ENCODE results near the gene IL2RA.

IL2RA gene

GRCh38 chr10:6080417-6080973 is 18.3 kb upstream of the IL2RA start:
- H3K4me1 ChIP-seq (ENCODE audit: control insufficient read depth, insufficient read depth, low read length) = peaks cover 11% of the 10 kb centered on the region
- no peaks in the 10 kb centered on the region for H3K36me3 ChIP-seq (ENCODE audit: control insufficient read depth, insufficient read depth, low read length)
- H3K27ac ChIP-seq (ENCODE audit: low read depth, low read length) = no peak overlapping the region
- H3K27me3 ChIP-seq (ENCODE audit: control insufficient read depth, insufficient read depth, low read length) = peaks cover 5% of the 10 kb centered on the region; the same call in 1 of the 2 replicates
- no peak overlapping the region for H3K9ac ChIP-seq (ENCODE audit: low read length)
- H3K4me3 ChIP-seq (ENCODE audit: low read depth, low read length) = no peak overlapping the region
- peaks cover 8% of the 10 kb centered on the region; the same call in 1 of the 2 replicates for H3K9me3 ChIP-seq (ENCODE audit: control insufficient read depth, insufficient read depth, low read depth, low read length)

DNA sequence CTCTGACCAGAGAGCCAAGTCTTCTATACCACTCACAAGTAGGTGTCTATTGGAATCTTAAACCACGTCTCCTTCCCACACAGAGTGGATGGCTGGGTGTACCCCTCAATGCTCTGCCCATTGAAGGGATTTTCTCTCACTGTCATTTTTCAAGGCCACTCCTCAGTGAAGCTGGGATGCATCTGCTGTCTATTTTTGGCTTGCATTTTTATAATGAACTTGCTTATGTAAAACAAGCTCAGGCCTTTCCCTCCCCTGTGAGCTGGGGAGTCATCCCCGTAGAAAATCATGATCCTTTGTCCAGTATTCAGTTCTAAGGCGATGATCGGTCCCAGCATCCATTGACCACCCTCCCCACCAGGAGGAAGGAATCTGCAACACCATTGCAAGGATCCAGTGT is 16.9 kb upstream of the IL2RA start:
- peaks cover 10% of the 10 kb centered on the region for H3K4me1 ChIP-seq (ENCODE audit: control insufficient read depth, insufficient read depth, low read length)

GRCh38 chr10:6077071-6077675 is 15.0 kb upstream of the IL2RA start:
- H3K36me3 ChIP-seq (ENCODE audit: control insufficient read depth, insufficient read depth, low read length) = no peaks in the 10 kb centered on the region
- no peak overlapping the region for H3K4me3 ChIP-seq (ENCODE audit: low read depth, low read length)
- H3K4me1 ChIP-seq (ENCODE audit: control insufficient read depth, insufficient read depth, low read length) = no peaks in the 10 kb centered on the region
- H3K9ac ChIP-seq (ENCODE audit: low read length) = no peak overlapping the region
- peaks cover 14% of the 10 kb centered on the region; the same call in 1 of the 2 replicates for H3K27me3 ChIP-seq (ENCODE audit: control insufficient read depth, insufficient read depth, low read length)
- H3K9me3 ChIP-seq (ENCODE audit: control insufficient read depth, insufficient read depth, low read depth, low read length) = peaks cover 8% of the 10 kb centered on the region; the same call in 1 of the 2 replicates
- no peak overlapping the region for H3K27ac ChIP-seq (ENCODE audit: low read depth, low read length)

More for the DNA sequence above, 16.9 kb upstream of the IL2RA start:
- Histone ChIP-seq H3K9me3 (ENCODE audit: control insufficient read depth, insufficient read depth, low read depth, low read length) (peaks cover 8% of the 10 kb centered on the region; the same call in 1 of the 2 replicates), H3K9ac (ENCODE audit: low read length) (no peak overlapping the region), H3K27ac (ENCODE audit: low read depth, low read length) (no peak overlapping the region), H3K27me3 (ENCODE audit: control insufficient read depth, insufficient read depth, low read length) (peaks cover 14% of the 10 kb centered on the region; the same call in 1 of the 2 replicates), H3K36me3 (ENCODE audit: control insufficient read depth, insufficient read depth, low read length) (no peaks in the 10 kb centered on the region), H3K4me3 (ENCODE audit: low read depth, low read length) (no peak overlapping the region)

GRCh38 chr10:6074489-6075301 is 12.5 kb upstream of the IL2RA start:
- Histone ChIP-seq H3K27me3 (ENCODE audit: control insufficient read depth, insufficient read depth, low read length) (peaks cover 14% of the 10 kb centered on the region; the same call in 1 of the 2 replicates), H3K9me3 (ENCODE audit: control insufficient read depth, insufficient read depth, low read depth, low read length) (no peaks in the 10 kb centered on the region), H3K4me1 (ENCODE audit: control insufficient read depth, insufficient read depth, low read length) (no peaks in the 10 kb centered on the region)

DNA sequence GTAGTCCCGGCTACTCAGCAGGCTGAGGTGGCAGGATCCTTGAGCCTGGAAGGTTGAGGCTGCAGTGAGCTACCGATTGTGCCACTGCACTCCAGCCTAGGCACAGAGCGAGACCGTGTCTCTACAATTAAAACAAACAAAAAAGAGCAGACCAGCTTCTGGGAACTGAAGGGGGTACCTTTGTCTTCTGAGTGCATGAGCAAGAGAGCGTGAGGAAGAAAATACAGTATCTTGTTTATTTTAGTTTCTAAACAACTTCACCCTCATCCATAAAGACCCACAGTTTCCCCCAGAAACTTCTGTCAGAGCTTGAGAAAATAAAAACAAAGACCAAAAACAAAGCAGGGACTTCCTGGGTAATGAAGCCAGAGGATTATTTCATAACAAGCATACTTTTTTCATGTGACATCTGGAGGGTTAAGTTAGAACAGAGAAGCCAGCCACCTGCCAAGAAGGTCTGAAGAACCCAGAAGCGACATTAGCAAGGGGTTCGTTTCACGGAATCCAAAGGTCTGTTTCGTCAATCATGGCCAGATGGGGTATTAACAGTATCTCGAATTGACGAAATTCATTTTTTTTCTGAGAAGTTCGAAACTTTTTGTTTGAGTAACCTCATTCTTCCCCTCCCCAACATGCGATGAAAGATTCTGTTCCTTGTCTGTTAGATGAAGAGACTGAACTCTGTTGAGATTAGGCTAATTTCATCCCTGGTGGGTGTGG is 10.2 kb upstream of the IL2RA start:
- peaks cover 14% of the 10 kb centered on the region; the same call in 1 of the 2 replicates for H3K27me3 ChIP-seq (ENCODE audit: control insufficient read depth, insufficient read depth, low read length)
- no peak overlapping the region for H3K9ac ChIP-seq (ENCODE audit: low read length)
- H3K4me1 ChIP-seq (ENCODE audit: control insufficient read depth, insufficient read depth, low read length) = no peaks in the 10 kb centered on the region
- H3K27ac ChIP-seq (ENCODE audit: low read depth, low read length) = no peak overlapping the region
- H3K9me3 ChIP-seq (ENCODE audit: control insufficient read depth, insufficient read depth, low read depth, low read length) = no peaks in the 10 kb centered on the region
- no peak overlapping the region for H3K4me3 ChIP-seq (ENCODE audit: low read depth, low read length)
- no peaks in the 10 kb centered on the region for H3K36me3 ChIP-seq (ENCODE audit: control insufficient read depth, insufficient read depth, low read length)

More at GRCh38 chr10:6074489-6075301, 12.5 kb upstream of the IL2RA start:
- Histone ChIP-seq H3K27ac (ENCODE audit: low read depth, low read length) (no peak overlapping the region), H3K36me3 (ENCODE audit: control insufficient read depth, insufficient read depth, low read length) (no peaks in the 10 kb centered on the region), H3K9ac (ENCODE audit: low read length) (no peak overlapping the region), H3K4me3 (ENCODE audit: low read depth, low read length) (no peak overlapping the region)

DNA sequence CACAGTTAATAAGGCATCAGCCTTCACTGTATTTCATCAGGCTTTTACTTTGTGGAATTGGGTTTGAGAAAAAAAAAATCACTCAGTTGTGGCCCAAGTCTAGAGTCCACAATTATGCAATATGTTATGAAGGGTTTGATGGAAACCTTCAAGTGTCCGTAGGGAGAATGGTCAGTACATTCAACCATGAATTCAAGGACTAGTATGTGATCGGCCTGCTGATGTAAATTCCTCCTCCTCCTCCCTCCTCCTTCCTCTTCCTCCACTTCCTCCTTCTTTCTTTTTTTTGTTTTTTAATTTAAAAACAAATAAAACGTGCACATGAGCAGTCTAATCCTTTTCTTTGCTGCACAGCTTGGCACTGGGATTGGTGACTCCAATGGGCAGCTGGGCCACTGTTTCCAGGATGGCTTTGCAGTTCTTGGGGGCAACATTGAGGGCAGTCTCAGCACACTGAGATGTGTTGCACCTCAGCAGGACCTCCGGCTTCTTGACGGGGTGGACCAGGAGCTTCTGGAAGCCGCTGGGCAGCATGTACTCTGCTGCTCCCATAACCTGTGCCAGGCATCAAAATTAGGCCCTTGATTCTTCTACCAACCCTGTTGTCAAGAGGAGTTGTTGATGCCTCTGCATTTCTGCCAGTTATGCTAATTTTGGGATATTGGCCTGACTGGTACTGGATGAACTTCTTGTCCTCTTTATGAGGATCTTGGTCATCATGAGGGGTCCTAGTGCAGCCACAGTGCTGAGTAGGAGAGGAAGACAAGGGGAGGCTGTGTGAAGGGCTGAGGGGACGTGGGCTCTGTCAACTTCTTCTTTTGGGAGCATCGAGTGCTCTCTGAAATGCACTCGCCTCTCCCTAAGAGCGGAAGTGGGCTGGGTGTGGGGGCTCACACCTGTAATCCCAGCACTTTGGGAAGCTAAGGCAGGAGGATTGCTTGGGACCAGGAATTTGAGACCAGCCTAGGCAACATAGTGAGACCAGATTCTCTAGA is 9.3 kb upstream of the IL2RA start:
- H3K4me1 ChIP-seq (ENCODE audit: control insufficient read depth, insufficient read depth, low read length) = no peaks in the 10 kb centered on the region
- peaks cover 9% of the 10 kb centered on the region; the same call in 1 of the 2 replicates for H3K27me3 ChIP-seq (ENCODE audit: control insufficient read depth, insufficient read depth, low read length)
- no peak overlapping the region for H3K4me3 ChIP-seq (ENCODE audit: low read depth, low read length)
- no peaks in the 10 kb centered on the region for H3K9me3 ChIP-seq (ENCODE audit: control insufficient read depth, insufficient read depth, low read depth, low read length)
- H3K36me3 ChIP-seq (ENCODE audit: control insufficient read depth, insufficient read depth, low read length) = no peaks in the 10 kb centered on the region
- H3K27ac ChIP-seq (ENCODE audit: low read depth, low read length) = no peak overlapping the region
- H3K9ac ChIP-seq (ENCODE audit: low read length) = no peak overlapping the region

DNA sequence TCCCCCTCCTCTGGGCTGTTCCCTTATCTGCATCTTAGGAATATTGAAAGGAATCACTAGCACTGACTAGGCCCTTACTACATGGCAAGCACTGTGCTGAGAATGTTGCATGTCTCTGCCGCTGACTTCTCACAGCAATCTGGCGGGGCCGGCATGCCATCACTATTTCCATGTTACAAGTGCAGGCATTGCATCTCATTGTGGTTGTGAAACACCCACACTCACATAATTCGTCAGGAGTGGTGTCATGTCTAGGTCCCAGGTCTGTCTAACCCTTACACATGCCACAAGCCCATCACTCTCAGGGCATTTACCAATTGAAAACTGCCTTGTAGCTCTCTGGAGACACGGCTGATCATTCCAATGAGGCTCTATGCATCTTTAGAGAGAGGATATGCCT is 8.5 kb upstream of the IL2RA start:
- Histone ChIP-seq H3K36me3 (ENCODE audit: control insufficient read depth, insufficient read depth, low read length) (no peaks in the 10 kb centered on the region), H3K27me3 (ENCODE audit: control insufficient read depth, insufficient read depth, low read length) (peaks cover 9% of the 10 kb centered on the region; the same call in 1 of the 2 replicates), H3K9me3 (ENCODE audit: control insufficient read depth, insufficient read depth, low read depth, low read length) (no peaks in the 10 kb centered on the region), H3K27ac (ENCODE audit: low read depth, low read length) (no peak overlapping the region), H3K4me1 (ENCODE audit: control insufficient read depth, insufficient read depth, low read length) (no peaks in the 10 kb centered on the region), H3K9ac (ENCODE audit: low read length) (no peak overlapping the region), H3K4me3 (ENCODE audit: low read depth, low read length) (no peak overlapping the region)

GRCh38 chr10:6069081-6069931 is 7.1 kb upstream of the IL2RA start:
- Histone ChIP-seq H3K27me3 (ENCODE audit: control insufficient read depth, insufficient read depth, low read length) (0 out of 2 replicates have a peak, but pooled peaks cover under 1% of the 10 kb centered on the region), H3K9ac (ENCODE audit: low read length) (no peak overlapping the region), H3K36me3 (ENCODE audit: control insufficient read depth, insufficient read depth, low read length) (no peaks in the 10 kb centered on the region), H3K4me1 (ENCODE audit: control insufficient read depth, insufficient read depth, low read length) (no peaks in the 10 kb centered on the region), H3K9me3 (ENCODE audit: control insufficient read depth, insufficient read depth, low read depth, low read length) (no peaks in the 10 kb centered on the region), H3K4me3 (ENCODE audit: low read depth, low read length) (no peak overlapping the region), H3K27ac (ENCODE audit: low read depth, low read length) (no peak overlapping the region)

DNA sequence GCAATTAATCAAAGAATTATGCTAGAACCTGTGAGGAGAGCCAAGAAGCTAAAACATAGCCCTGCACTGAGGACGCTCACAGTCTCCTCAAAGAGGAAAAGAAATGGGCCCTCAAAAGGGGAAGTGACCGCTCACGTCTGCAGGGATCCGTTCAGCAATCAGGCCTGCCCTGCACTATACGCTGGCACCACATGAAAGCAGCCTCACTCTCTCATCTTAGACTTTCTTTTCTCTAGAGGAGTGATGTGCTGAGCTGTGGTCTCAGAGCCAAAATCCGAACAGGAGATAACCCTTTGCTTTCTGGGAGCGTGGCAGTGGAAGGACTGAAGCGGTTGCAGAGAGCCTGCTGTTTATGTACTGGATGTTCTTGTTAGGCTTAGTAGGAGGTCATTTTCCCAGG is 6.3 kb upstream of the IL2RA start:
- H3K9me3 ChIP-seq (ENCODE audit: control insufficient read depth, insufficient read depth, low read depth, low read length) = no peaks in the 10 kb centered on the region
- no peak overlapping the region for H3K4me3 ChIP-seq (ENCODE audit: low read depth, low read length)
- H3K36me3 ChIP-seq (ENCODE audit: control insufficient read depth, insufficient read depth, low read length) = no peaks in the 10 kb centered on the region
- H3K9ac ChIP-seq (ENCODE audit: low read length) = no peak overlapping the region
- H3K27me3 ChIP-seq (ENCODE audit: control insufficient read depth, insufficient read depth, low read length) = no peaks in the 10 kb centered on the region
- no peaks in the 10 kb centered on the region for H3K4me1 ChIP-seq (ENCODE audit: control insufficient read depth, insufficient read depth, low read length)
- H3K27ac ChIP-seq (ENCODE audit: low read depth, low read length) = no peak overlapping the region
